ENCODE measurements around the gene ZSWIM9. TPM values are rescaled to one million over a fixed set of nuclear protein-coding genes. Genes with fewer than 3 reads are reported as not detected.

ZSWIM9 gene
- total RNA-seq, 1 experiment from 2014 or later = 5.5 TPM

DNA sequence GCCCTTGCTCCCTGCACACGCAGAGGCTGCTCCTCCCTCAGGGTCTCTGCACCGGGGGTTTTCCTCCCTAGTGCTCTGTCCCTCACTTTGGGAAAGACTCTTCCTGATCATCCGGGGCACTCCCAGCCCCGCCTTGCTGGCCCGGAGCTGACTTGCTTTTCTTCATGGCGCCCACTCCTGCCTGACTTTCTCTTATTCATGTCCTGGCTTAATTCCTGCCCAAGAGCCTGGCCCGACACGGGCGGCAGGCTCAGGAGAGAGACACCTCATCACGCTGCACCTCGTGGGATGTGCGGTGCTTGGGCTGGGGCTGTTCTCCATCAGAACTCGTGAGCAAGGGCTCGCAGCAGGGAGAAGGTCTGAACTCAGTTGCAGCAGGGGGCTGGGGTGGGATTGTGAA is 48.1 kb upstream of the ZSWIM9 start:
- no peak overlapping the region for H3K4me3 Mint-ChIP-seq (ENCODE audit: unreplicated experiment)
- ChIA-PET CTCF (interaction anchor here (0.6 to 1.3 kb wide), 3 partner anchors 30 to 159 kb away, joined by 3 to 6 read pairs (median 4); no protein-coding TSS in a partner anchor), POLR2A (no interaction called here)
- H3K27me3 Mint-ChIP-seq (ENCODE audit: insufficient read depth, unreplicated experiment) = no peaks in the 10 kb centered on the region
- H3K4me1 Mint-ChIP-seq (ENCODE audit: insufficient read depth, unreplicated experiment) = no peaks in the 10 kb centered on the region
- intact Hi-C loops (cut with micrococcal nuclease) = no loop called here
- H3K9me3 Mint-ChIP-seq (ENCODE audit: unreplicated experiment) = no peaks in the 10 kb centered on the region
- TF ChIP-seq, protein P1, sequence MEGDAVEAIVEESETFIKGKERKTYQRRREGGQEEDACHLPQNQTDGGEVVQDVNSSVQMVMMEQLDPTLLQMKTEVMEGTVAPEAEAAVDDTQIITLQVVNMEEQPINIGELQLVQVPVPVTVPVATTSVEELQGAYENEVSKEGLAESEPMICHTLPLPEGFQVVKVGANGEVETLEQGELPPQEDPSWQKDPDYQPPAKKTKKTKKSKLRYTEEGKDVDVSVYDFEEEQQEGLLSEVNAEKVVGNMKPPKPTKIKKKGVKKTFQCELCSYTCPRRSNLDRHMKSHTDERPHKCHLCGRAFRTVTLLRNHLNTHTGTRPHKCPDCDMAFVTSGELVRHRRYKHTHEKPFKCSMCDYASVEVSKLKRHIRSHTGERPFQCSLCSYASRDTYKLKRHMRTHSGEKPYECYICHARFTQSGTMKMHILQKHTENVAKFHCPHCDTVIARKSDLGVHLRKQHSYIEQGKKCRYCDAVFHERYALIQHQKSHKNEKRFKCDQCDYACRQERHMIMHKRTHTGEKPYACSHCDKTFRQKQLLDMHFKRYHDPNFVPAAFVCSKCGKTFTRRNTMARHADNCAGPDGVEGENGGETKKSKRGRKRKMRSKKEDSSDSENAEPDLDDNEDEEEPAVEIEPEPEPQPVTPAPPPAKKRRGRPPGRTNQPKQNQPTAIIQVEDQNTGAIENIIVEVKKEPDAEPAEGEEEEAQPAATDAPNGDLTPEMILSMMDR (IDR thresholded peaks at IDR 0.05; ENCODE audit: unreplicated experiment) = no peak
- peaks cover 13% of the 10 kb centered on the region for H3K36me3 Mint-ChIP-seq (ENCODE audit: insufficient read depth, unreplicated experiment)
- no peak for DNase-seq (ENCODE audit: unreplicated experiment)
- BruUV-seq (replicated peaks) = no TSS peak
- H3K27ac Mint-ChIP-seq (ENCODE audit: low read depth, unreplicated experiment) = peak overlapping the region; percentile 49

DNA sequence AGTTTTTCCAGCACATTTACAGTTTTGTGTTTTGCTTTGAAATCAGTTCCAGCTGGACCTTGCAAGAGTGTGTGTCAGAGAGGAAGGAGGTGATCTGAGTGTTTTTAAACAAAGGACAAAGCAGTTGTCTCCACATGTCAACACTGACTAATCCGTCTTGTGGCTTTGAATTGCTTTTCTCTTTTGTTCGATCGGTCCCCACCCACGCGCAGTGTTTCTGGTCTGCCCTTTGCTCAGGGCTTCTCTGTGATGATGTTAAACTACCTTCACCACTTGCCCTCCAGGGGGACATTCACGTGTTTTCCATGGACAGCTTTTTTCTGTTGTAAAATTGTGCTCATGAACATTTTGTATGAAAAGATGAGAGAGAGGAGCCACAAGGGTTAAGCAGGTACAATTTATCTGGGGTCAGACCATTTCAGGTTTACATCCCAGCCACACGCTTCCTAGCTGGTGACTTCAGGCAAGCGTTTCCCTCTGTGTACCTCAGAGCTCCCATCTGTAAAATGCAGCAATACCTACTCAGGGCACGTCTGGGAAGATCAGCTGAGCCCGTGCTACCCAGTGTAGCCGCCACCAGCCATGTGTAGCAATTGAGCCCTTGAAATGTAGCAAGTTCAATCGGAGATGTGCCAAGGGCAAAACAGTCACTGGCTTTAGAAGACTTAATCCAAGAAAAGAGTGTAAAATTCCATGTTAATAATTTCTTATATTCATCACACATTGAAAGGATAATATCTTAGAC is 46.4 kb upstream of the ZSWIM9 start:
- no peak overlapping the region for H3K4me3 Mint-ChIP-seq (ENCODE audit: unreplicated experiment)
- DNase-seq (ENCODE audit: unreplicated experiment) = peak; percentile 76
- TF ChIP-seq, protein P1 (IDR thresholded peaks at IDR 0.05; ENCODE audit: unreplicated experiment) = peak; percentile 5
- H3K4me1 Mint-ChIP-seq (ENCODE audit: insufficient read depth, unreplicated experiment) = no peaks in the 10 kb centered on the region
- CTCF ChIA-PET = interaction anchor here (0.6 to 1.5 kb wide), 5 partner anchors 11 to 114 kb away, joined by 3 to 8 read pairs (median 3); no protein-coding TSS in a partner anchor
- no peaks in the 10 kb centered on the region for H3K27me3 Mint-ChIP-seq (ENCODE audit: insufficient read depth, unreplicated experiment)
- no peaks in the 10 kb centered on the region for H3K9me3 Mint-ChIP-seq (ENCODE audit: unreplicated experiment)
- no TSS peak for BruUV-seq (replicated peaks)
- peak overlapping the region; percentile 22 for H3K27ac Mint-ChIP-seq (ENCODE audit: low read depth, unreplicated experiment)
- intact Hi-C loops (cut with micrococcal nuclease) = no loop called here
- H3K36me3 Mint-ChIP-seq (ENCODE audit: insufficient read depth, unreplicated experiment) = peaks cover 18% of the 10 kb centered on the region
- POLR2A ChIA-PET = interaction anchor here (1.2 kb wide), 2 partner anchors 13 kb away, joined by 3 to 6 read pairs; partner anchors contain the start of gene PLA2G4C

DNA sequence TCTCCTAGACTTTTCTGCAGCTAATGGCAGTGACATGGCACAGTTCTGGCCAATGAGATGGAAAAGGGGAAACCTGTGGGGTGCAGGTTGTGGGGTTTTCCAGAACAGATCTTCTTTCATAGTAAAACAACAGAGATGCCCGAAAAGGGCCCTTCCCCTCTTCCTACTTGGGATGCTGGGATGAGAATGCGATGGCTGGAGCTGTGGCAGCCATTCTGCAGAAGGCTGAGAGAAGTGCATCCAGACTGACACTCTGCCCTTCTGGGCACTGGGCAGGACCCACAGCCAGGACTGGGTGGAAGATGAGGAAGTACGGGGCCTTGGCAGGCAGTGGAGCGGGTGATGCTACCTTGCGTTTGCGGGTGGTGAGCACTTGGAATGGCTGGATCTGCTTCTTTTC is 42.9 kb upstream of the ZSWIM9 start:
- no peak overlapping the region for H3K4me3 Mint-ChIP-seq (ENCODE audit: unreplicated experiment)
- intact Hi-C loops (cut with micrococcal nuclease) = no loop called here
- POLR2A ChIA-PET = no interaction called here

DNA sequence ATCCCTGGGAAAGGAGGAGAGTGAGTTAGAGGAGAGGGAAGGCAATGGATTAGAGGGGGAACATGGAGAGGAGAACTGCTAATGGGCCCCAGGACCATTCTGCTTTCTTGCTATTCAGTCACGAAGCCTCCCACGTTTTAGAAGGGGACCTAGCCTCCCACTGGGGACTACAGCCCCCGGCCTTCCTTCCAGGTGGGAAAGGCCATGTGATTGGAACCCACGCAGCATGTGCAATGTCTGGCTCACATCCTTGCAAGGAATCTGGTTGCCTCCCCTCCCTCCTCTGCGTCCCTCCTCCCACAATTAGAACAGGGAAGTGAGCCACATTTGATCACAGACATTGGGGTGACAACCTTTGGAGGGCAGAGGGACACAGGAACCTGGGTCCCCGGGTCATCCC is 37.4 kb upstream of the ZSWIM9 start:
- CTCF ChIA-PET = no interaction called here
- no TSS peak for BruUV-seq (replicated peaks)
- TF ChIP-seq, protein P1 (IDR thresholded peaks at IDR 0.05; ENCODE audit: unreplicated experiment) = no peak

More for the DNA sequence above, 42.9 kb upstream of the ZSWIM9 start:
- CTCF ChIA-PET = interaction anchor here (1.1 kb wide), 1 partner anchor 25 kb away, joined by 5 read pairs; no protein-coding TSS in a partner anchor
- DNase-seq (ENCODE audit: unreplicated experiment) = no peak
- Mint-ChIP-seq H3K27me3 (ENCODE audit: insufficient read depth, unreplicated experiment) (no peaks in the 10 kb centered on the region), H3K4me1 (ENCODE audit: insufficient read depth, unreplicated experiment) (no peaks in the 10 kb centered on the region), H3K36me3 (ENCODE audit: insufficient read depth, unreplicated experiment) (peaks cover 19% of the 10 kb centered on the region), H3K9me3 (ENCODE audit: unreplicated experiment) (no peaks in the 10 kb centered on the region), H3K27ac (ENCODE audit: low read depth, unreplicated experiment) (no peak overlapping the region)
- no TSS peak for BruUV-seq (replicated peaks)
- TF ChIP-seq, protein P1 (IDR thresholded peaks at IDR 0.05; ENCODE audit: unreplicated experiment) = no peak

More for the DNA sequence above, 37.4 kb upstream of the ZSWIM9 start:
- POLR2A ChIA-PET = no interaction called here
- no peak overlapping the region for H3K4me3 Mint-ChIP-seq (ENCODE audit: unreplicated experiment)
- no peaks in the 10 kb centered on the region for H3K4me1 Mint-ChIP-seq (ENCODE audit: insufficient read depth, unreplicated experiment)
- DNase-seq (ENCODE audit: unreplicated experiment) = no peak
- peaks cover 12% of the 10 kb centered on the region for H3K36me3 Mint-ChIP-seq (ENCODE audit: insufficient read depth, unreplicated experiment)
- intact Hi-C loops (cut with micrococcal nuclease) = no loop called here
- no peaks in the 10 kb centered on the region for H3K9me3 Mint-ChIP-seq (ENCODE audit: unreplicated experiment)
- H3K27ac Mint-ChIP-seq (ENCODE audit: low read depth, unreplicated experiment) = no peak overlapping the region
- no peaks in the 10 kb centered on the region for H3K27me3 Mint-ChIP-seq (ENCODE audit: insufficient read depth, unreplicated experiment)
